ENCODE data around the gene SLC45A1. TPM values are rescaled to one million over a fixed set of nuclear protein-coding genes. Genes with fewer than 3 reads are reported as not detected.

The SLC45A1 gene
- total RNA-seq, 1 donor: 2.0 TPM

- DNase-seq (ENCODE audit: low read depth): no peak
Measured at GRCh38 chr1:8347635-8348034, 29.7 kb downstream of the SLC45A1 start.

GRCh38 chr1:8348047-8348776 lies 30.3 kb downstream of the SLC45A1 start:
- TF ChIP-seq, protein P1, sequence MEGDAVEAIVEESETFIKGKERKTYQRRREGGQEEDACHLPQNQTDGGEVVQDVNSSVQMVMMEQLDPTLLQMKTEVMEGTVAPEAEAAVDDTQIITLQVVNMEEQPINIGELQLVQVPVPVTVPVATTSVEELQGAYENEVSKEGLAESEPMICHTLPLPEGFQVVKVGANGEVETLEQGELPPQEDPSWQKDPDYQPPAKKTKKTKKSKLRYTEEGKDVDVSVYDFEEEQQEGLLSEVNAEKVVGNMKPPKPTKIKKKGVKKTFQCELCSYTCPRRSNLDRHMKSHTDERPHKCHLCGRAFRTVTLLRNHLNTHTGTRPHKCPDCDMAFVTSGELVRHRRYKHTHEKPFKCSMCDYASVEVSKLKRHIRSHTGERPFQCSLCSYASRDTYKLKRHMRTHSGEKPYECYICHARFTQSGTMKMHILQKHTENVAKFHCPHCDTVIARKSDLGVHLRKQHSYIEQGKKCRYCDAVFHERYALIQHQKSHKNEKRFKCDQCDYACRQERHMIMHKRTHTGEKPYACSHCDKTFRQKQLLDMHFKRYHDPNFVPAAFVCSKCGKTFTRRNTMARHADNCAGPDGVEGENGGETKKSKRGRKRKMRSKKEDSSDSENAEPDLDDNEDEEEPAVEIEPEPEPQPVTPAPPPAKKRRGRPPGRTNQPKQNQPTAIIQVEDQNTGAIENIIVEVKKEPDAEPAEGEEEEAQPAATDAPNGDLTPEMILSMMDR (IDR thresholded peaks at IDR 0.05; ENCODE audit: insufficient read depth, low read length): no peak
- no peak for DNase-seq (ENCODE audit: low read depth)
- no peak overlapping the region for H3K4me3 ChIP-seq (ENCODE audit: low read depth, low read length)

More at GRCh38 chr1:8347635-8348034, 29.7 kb downstream of the SLC45A1 start:
- TF ChIP-seq, protein P1 (IDR thresholded peaks at IDR 0.05; ENCODE audit: insufficient read depth, low read length): no peak
- H3K4me3 ChIP-seq (ENCODE audit: low read depth, low read length): no peak overlapping the region

DNA sequence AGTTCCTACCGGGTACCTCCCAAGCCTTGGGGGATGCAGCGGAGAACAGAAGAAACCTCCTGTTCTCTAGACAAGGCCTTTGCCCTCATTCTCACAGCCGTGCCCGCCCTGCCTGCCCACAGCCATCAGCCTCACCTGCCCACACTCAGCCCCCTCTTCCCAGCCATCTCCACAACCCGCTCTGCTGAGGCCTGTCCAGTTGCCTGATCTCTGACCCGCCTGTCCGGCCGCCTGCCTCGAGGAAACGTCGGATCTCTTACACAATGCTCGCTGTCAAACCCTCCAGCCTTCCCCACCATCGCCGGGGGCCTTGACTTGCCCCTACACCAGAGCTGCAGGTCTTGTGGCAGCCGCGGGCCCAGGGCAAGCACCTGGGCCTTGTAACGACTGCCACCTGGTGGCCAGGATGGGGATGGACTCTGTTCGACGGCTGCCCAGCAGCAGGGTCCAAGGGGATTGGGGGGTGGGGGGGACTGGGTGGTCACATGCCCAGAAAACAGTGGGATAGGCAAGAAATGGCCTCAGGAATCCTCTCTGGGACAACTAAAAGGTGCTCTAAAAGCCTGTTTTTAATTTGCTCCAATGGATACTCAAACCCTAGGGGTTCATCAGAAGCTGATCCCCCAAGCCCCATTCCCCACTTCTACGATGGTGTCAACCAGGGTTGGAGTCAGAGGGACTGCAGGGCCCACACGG lies 31.0 kb downstream of the SLC45A1 start:
- TF ChIP-seq, protein P1 (IDR thresholded peaks at IDR 0.05; ENCODE audit: insufficient read depth, low read length): peak; percentile 77
- H3K4me3 ChIP-seq (ENCODE audit: low read depth, low read length): no peak overlapping the region
- peak; percentile 57 for DNase-seq (ENCODE audit: low read depth)

- TF ChIP-seq, protein P1 (IDR thresholded peaks at IDR 0.05; ENCODE audit: insufficient read depth, low read length): no peak
- no peak for DNase-seq (ENCODE audit: low read depth)
- no peak overlapping the region for H3K4me3 ChIP-seq (ENCODE audit: low read depth, low read length)
Measured at GRCh38 chr1:8349473-8349865, 31.6 kb downstream of the SLC45A1 start.

DNA sequence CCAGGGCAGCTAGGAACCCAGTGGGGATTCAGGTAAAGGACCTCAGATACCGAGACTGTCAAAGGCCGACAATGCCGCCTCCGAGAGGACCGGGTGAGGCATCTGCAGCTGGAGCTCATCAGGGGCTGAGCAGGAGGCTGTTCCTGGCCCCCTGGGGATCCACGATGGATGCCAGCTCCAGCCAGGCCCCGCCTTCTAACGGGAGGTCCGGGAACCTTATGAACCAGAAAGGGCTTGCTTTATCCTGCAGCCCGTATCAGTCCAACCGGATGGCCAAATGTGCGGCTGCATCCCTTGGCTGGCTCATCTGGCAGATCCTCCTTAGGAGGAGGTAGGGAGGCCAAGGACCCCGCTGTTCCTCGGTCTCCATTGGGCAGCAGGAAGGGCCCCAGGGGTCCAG lies 32.0 kb downstream of the SLC45A1 start:
- DNase-seq (ENCODE audit: low read depth): peak; percentile 66
- no peak overlapping the region for H3K4me3 ChIP-seq (ENCODE audit: low read depth, low read length)
- TF ChIP-seq, protein P1 (IDR thresholded peaks at IDR 0.05; ENCODE audit: insufficient read depth, low read length): no peak

- TF ChIP-seq, protein P1 (IDR thresholded peaks at IDR 0.05; ENCODE audit: insufficient read depth, low read length): no peak
- no peak for DNase-seq (ENCODE audit: low read depth)
- no peak overlapping the region for H3K4me3 ChIP-seq (ENCODE audit: low read depth, low read length)
Measured at GRCh38 chr1:8350914-8351684, 33.2 kb downstream of the SLC45A1 start.

All from fibroblast of the aortic adventitia (primary cell).